HL-60 (cell line): Measurements from ENCODE around the gene CREB5.

Experiments
- DNase-seq, 2 experiments: peaks; one replicate each; pipeline ENCODE4 v3.0.0-alpha.2; 2010 to 2020; ENCODE audit warnings: low read depth in 1 of 2, low spot score in 1 of 2
- H3K27ac ChIP-seq: fragments of 250-450 bp; sonication (Bioruptor Pico); replicated peaks from 2 replicates; pipeline ENCODE4 v1.5.1; 2020; ENCODE audit warnings: mild to moderate bottlenecking, moderate library complexity
- H3K27me3 ChIP-seq: fragments of 250-450 bp; sonication (Bioruptor Pico); 2 replicates; pipeline ENCODE4 v1.5.1; 2021; ENCODE audit warnings: mild to moderate bottlenecking, moderate library complexity; ENCODE audit not compliant: insufficient read depth, poor library complexity, severe bottlenecking
- H3K4me3 ChIP-seq: replicated peaks from 2 replicates; pipeline ENCODE4 v1.5.1; 2011; ENCODE audit warnings: mild to moderate bottlenecking, control low read depth, low read length; ENCODE audit not compliant: insufficient read depth
- GABPA ChIP-seq: IDR thresholded peaks from 2 replicates; pipeline ENCODE4 v1.6.1; 2012; ENCODE audit warnings: low read depth
- POLR2AphosphoS5 ChIP-seq: IDR thresholded peaks from 2 replicates; pipeline ENCODE4 v1.6.1; 2012; ENCODE audit warnings: low read depth
- SPI1 ChIP-seq: IDR thresholded peaks from 2 replicates; pipeline ENCODE4 v1.6.1; 2012; ENCODE audit warnings: low read depth, mild to moderate bottlenecking, borderline replicate concordance
- TF ChIP-seq, protein P1 (sequence below): IDR thresholded peaks from 2 replicates; pipeline ENCODE4 v1.6.1; 2012; ENCODE audit warnings: low read depth; ENCODE audit not compliant: insufficient replicate concordance
- TF ChIP-seq, protein P2 (sequence below): IDR thresholded peaks from one replicate; pipeline ENCODE4 v1.5.1; 2011; ENCODE audit warnings: low read length, control low read depth, inconsistent platforms; ENCODE audit not compliant: insufficient read depth

Gene CREB5

DNA sequence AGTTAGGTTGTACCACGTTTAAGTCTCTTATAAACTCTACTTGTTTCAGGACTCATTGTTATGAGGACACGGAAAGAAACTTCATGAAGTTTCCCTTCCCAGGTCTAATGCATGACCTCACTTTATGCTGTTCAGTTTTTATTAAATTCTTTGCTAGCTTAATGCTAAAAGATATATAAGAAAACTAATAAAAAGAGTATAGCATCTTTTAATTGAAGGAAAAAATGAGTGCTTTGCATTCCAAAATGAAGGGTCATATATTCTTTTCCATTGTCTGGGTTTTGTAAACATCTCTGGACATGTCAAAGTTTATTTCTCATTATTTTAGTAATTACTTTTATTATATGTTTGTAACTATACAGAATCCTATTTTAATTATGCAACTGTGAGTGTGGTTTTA lies 255.8 kb downstream of the CREB5 start:
- no peak overlapping the region for H3K4me3 ChIP-seq
- no peaks in the 10 kb centered on the region for H3K27me3 ChIP-seq
- H3K27ac ChIP-seq = no peak overlapping the region
- no peak for DNase-seq
- TF ChIP-seq GABPA (no peak), POLR2AphosphoS5 (no peak), SPI1 (no peak)
- TF ChIP-seq, protein P1, sequence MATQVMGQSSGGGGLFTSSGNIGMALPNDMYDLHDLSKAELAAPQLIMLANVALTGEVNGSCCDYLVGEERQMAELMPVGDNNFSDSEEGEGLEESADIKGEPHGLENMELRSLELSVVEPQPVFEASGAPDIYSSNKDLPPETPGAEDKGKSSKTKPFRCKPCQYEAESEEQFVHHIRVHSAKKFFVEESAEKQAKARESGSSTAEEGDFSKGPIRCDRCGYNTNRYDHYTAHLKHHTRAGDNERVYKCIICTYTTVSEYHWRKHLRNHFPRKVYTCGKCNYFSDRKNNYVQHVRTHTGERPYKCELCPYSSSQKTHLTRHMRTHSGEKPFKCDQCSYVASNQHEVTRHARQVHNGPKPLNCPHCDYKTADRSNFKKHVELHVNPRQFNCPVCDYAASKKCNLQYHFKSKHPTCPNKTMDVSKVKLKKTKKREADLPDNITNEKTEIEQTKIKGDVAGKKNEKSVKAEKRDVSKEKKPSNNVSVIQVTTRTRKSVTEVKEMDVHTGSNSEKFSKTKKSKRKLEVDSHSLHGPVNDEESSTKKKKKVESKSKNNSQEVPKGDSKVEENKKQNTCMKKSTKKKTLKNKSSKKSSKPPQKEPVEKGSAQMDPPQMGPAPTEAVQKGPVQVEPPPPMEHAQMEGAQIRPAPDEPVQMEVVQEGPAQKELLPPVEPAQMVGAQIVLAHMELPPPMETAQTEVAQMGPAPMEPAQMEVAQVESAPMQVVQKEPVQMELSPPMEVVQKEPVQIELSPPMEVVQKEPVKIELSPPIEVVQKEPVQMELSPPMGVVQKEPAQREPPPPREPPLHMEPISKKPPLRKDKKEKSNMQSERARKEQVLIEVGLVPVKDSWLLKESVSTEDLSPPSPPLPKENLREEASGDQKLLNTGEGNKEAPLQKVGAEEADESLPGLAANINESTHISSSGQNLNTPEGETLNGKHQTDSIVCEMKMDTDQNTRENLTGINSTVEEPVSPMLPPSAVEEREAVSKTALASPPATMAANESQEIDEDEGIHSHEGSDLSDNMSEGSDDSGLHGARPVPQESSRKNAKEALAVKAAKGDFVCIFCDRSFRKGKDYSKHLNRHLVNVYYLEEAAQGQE = no peak
- TF ChIP-seq, protein P2, sequence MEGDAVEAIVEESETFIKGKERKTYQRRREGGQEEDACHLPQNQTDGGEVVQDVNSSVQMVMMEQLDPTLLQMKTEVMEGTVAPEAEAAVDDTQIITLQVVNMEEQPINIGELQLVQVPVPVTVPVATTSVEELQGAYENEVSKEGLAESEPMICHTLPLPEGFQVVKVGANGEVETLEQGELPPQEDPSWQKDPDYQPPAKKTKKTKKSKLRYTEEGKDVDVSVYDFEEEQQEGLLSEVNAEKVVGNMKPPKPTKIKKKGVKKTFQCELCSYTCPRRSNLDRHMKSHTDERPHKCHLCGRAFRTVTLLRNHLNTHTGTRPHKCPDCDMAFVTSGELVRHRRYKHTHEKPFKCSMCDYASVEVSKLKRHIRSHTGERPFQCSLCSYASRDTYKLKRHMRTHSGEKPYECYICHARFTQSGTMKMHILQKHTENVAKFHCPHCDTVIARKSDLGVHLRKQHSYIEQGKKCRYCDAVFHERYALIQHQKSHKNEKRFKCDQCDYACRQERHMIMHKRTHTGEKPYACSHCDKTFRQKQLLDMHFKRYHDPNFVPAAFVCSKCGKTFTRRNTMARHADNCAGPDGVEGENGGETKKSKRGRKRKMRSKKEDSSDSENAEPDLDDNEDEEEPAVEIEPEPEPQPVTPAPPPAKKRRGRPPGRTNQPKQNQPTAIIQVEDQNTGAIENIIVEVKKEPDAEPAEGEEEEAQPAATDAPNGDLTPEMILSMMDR = no peak

DNA sequence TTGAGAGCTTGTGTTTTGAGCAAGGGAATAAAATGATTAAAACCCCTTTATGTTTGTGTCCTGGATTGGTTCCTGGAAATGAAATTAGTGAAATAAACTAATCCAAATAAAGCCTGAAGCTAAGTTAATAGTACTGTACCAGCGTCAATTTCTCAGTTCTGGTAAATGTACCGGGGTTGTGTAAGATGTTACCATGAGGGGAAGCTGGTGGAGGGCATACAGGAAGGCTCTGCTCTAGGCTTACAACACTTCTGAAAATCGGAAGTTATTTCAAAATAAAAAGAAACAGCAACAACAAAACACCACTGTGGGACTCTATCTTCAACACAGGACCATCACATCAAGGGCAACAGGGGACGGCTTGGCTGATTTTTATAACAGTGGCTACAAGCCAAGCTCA lies 257.0 kb downstream of the CREB5 start:
- no peak overlapping the region for H3K4me3 ChIP-seq
- H3K27me3 ChIP-seq = no peaks in the 10 kb centered on the region
- TF ChIP-seq POLR2AphosphoS5 (no peak), SPI1 (no peak)
- TF ChIP-seq, protein P1 = no peak
- no peak overlapping the region for H3K27ac ChIP-seq
- DNase-seq = peak; percentile 7 to 24

DNA sequence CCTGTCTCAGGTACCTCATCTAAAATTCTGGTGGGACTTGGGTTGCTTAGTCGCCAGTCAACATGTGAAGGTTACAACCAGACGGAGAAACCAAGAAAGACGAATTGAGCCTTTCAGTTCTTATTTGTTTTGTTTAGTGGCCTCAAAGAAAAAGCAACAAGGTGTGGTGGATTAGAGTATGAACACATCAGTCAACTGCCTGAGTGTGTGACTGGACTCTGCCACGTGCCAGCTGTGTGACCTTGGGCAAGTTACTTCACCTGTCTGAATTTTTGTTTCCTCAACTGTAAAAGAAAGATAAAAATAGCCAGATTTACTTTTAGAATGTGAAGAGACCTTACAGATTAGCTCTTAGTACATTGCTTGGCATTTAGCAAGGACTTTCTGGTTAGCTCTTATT lies 259.2 kb downstream of the CREB5 start:
- DNase-seq = no peak
- no peak for TF ChIP-seq POLR2AphosphoS5
- TF ChIP-seq SPI1 = no peak
- TF ChIP-seq GABPA = no peak
- TF ChIP-seq, protein P2 = no peak
- TF ChIP-seq, protein P1 = no peak
- no peak overlapping the region for H3K4me3 ChIP-seq
- H3K27me3 ChIP-seq = no peaks in the 10 kb centered on the region
- no peak overlapping the region for H3K27ac ChIP-seq

DNA sequence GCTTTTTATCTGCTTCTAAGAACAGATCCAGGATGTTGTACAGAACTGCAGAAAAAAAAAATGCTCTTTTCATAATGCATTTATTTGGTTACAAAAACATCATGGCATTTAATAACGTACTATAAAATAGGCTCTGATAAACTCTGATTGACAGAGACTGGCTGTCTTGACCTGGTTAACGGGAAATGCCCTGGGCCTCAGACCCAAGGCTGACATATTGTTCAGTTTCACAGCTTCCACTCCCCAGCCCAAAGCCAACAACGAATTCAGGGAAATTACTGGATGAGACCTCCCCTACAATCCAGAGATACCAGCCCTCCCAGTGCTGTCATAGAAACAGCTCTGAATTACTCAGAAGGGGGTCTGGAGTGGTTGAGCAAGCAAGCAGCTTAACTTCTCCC lies 260.1 kb downstream of the CREB5 start:
- H3K4me3 ChIP-seq = no peak overlapping the region
- H3K27me3 ChIP-seq = no peaks in the 10 kb centered on the region
- no peak overlapping the region for H3K27ac ChIP-seq
- TF ChIP-seq, protein P2 = no peak
- TF ChIP-seq GABPA (no peak), POLR2AphosphoS5 (no peak), SPI1 (no peak)
- TF ChIP-seq, protein P1 = no peak
- no peak for DNase-seq
